H1 (cell line): ENCODE measurements around the gene LITAF. TPM values are rescaled to one million over a fixed set of nuclear protein-coding genes. Genes with fewer than 3 reads are reported as not detected.

ENCODE experiments used
- CTCF ChIA-PET: fragments of 300-600 bp; sonication (Branson Sonifier 250); formaldehyde crosslinking; loops from one replicate; lab custom pipeline; 2021; ENCODE audit not compliant: partially characterized antibody; lab: Charles Lee
- POLR2A ChIA-PET: fragments of 300-600 bp; sonication (Branson Sonifier 250); formaldehyde crosslinking; loops from one replicate; lab custom pipeline; 2021; ENCODE audit warnings: inconsistent platforms; ENCODE audit not compliant: partially characterized antibody; lab: Charles Lee
- DNase-seq, 2 experiments: peaks; one replicate each; pipeline versions ENCODE4 v3.0.0 to v3.0.0-alpha.2; 2010 to 2022; ENCODE audit warnings: low spot score in 2 of 2, low read depth in 1 of 2, mixed read lengths in 1 of 2
- FAIRE-seq: peaks from 2 replicates; lab custom pipeline; 2011; peaks lifted over from hg19 to GRCh38; lab: Jason Lieb, UNC
- H2AFZ ChIP-seq: 2 replicates; pipeline ENCODE4 v1.8.1; 2012; ENCODE audit warnings: low read length, inconsistent platforms
- H2AK5ac ChIP-seq: 2 replicates; pipeline ENCODE4 v1.6.1; 2013; ENCODE audit warnings: low read depth, low read length
- H2BK120ac ChIP-seq: replicated peaks from 2 replicates; pipeline ENCODE3; 2013; ENCODE audit warnings: low read depth, low read length, inconsistent platforms
- H2BK12ac ChIP-seq: 2 replicates; pipeline ENCODE4 v1.6.1; 2013; ENCODE audit warnings: low read depth, low read length
- H2BK15ac ChIP-seq: 2 replicates; pipeline ENCODE4 v1.6.1; 2013; ENCODE audit warnings: low read length
- H2BK20ac ChIP-seq: 2 replicates; pipeline ENCODE4 v1.6.1; 2013; ENCODE audit warnings: low read length
- H2BK5ac ChIP-seq: 2 replicates; pipeline ENCODE4 v1.6.1; 2013; ENCODE audit warnings: low read depth, low read length
- H3K14ac ChIP-seq: 2 replicates; pipeline ENCODE4 v1.6.1; 2013; ENCODE audit warnings: inconsistent platforms; ENCODE audit not compliant: insufficient read length
- H3K18ac ChIP-seq: 2 replicates; pipeline ENCODE4 v1.6.1; 2013; ENCODE audit warnings: low read length; ENCODE audit errors: extremely low read depth
- H3K23ac ChIP-seq: 2 replicates; pipeline ENCODE4 v1.6.1; 2013; ENCODE audit warnings: inconsistent platforms; ENCODE audit not compliant: insufficient read length
- H3K23me2 ChIP-seq: 2 replicates; pipeline ENCODE4 v1.6.1; 2013; ENCODE audit warnings: low read depth, low read length
- H3K27ac ChIP-seq: 2 replicates; pipeline ENCODE4 v1.6.1; 2011; ENCODE audit warnings: low read depth, low read length, inconsistent platforms
- H3K27me3 ChIP-seq, 4 experiments: replicated peaks in 1 of 4; 1 replicate in 1 of 4; 2 replicates in 3 of 4; pipeline versions ENCODE4 v1.6.1 to v1.8.1; 2011 to 2013; ENCODE audit warnings: low read length in 3 of 4, mild to moderate bottlenecking in 3 of 4, inconsistent platforms in 2 of 4, mixed read lengths in 2 of 4, moderate library complexity in 1 of 4; ENCODE audit not compliant: control insufficient read depth in 3 of 4, insufficient read depth in 3 of 4; ENCODE audit errors: extremely low read depth in 1 of 4
- H3K36me3 ChIP-seq, 4 experiments: 2 replicates each; pipeline versions ENCODE4 v1.6.1 to v1.8.1; 2011 to 2013; ENCODE audit warnings: mild to moderate bottlenecking in 4 of 4, low read length in 3 of 4, moderate library complexity in 2 of 4, control low read depth in 1 of 4, inconsistent platforms in 1 of 4; ENCODE audit not compliant: insufficient read depth in 4 of 4, control insufficient read depth in 2 of 4
- H3K4ac ChIP-seq: replicated peaks from 2 replicates; pipeline ENCODE3; 2013; ENCODE audit warnings: low read length, low read depth, mixed read lengths, inconsistent platforms; ENCODE audit not compliant: insufficient read length
- H3K4me1 ChIP-seq, 4 experiments: replicated peaks in 1 of 4; 1 replicate in 1 of 4; 2 replicates in 3 of 4; pipeline versions ENCODE4 v1.6.1 to v1.8.1; 2011 to 2013; ENCODE audit warnings: low read length in 3 of 4, inconsistent platforms in 2 of 4, mixed read lengths in 1 of 4; ENCODE audit not compliant: insufficient read depth in 4 of 4, control insufficient read depth in 3 of 4
- H3K4me2 ChIP-seq, 2 experiments: 2 replicates each; pipeline versions ENCODE4 v1.6.1 to v1.8.1; 2011 to 2013; ENCODE audit warnings: low read depth in 2 of 2, low read length in 2 of 2, control low read depth in 1 of 2, inconsistent platforms in 1 of 2, mild to moderate bottlenecking in 1 of 2; ENCODE audit not compliant: insufficient read depth in 1 of 2
- H3K4me3 ChIP-seq, 4 experiments: fragments of 200-600, 300-600 bp in 1 of 4; sonication (generic), shearing (Covaris generic), sonication (Bioruptor Twin) in 1 of 4; 2 replicates each; pipeline versions ENCODE4 v1.5.1 to v1.8.1; 2011 to 2016; ENCODE audit warnings: low read length in 4 of 4, low read depth in 3 of 4, control low read depth in 2 of 4, inconsistent platforms in 2 of 4, mild to moderate bottlenecking in 2 of 4, mixed read lengths in 1 of 4, moderate library complexity in 1 of 4; ENCODE audit not compliant: insufficient read depth in 2 of 4; ENCODE audit errors: extremely low read depth in 1 of 4
- H3K56ac ChIP-seq: replicated peaks from 2 replicates; pipeline ENCODE3; 2013; ENCODE audit warnings: low read depth, mild to moderate bottlenecking, mixed read lengths, low read length, inconsistent platforms; ENCODE audit not compliant: insufficient read length
- H3K79me1 ChIP-seq: 2 replicates; pipeline ENCODE4 v1.6.1; 2013; ENCODE audit warnings: low read depth, low read length, control low read depth
- H3K79me2 ChIP-seq, 2 experiments: 2 replicates each; pipeline versions ENCODE4 v1.6.1 to v1.8.1; 2012 to 2013; ENCODE audit warnings: low read length in 2 of 2, mild to moderate bottlenecking in 2 of 2, inconsistent platforms in 1 of 2; ENCODE audit not compliant: insufficient read depth in 2 of 2, control insufficient read depth in 1 of 2
- H3K9ac ChIP-seq, 4 experiments: replicated peaks in 1 of 4; 1 replicate in 1 of 4; 2 replicates in 3 of 4; pipeline versions ENCODE4 v1.6.1 to v1.8.1; 2011 to 2013; ENCODE audit warnings: low read depth in 3 of 4, low read length in 3 of 4, control low read depth in 2 of 4, mild to moderate bottlenecking in 2 of 4, moderate library complexity in 2 of 4, inconsistent platforms in 1 of 4; ENCODE audit errors: extremely low read depth in 1 of 4
- H3K9me3 ChIP-seq, 2 experiments: 2 replicates each; pipeline versions ENCODE4 v1.6.1 to v1.8.1; 2012 to 2013; ENCODE audit warnings: mild to moderate bottlenecking in 2 of 2, moderate library complexity in 2 of 2, control low read depth in 1 of 2, inconsistent platforms in 1 of 2, low read depth in 1 of 2, low read length in 1 of 2, mixed read lengths in 1 of 2; ENCODE audit not compliant: insufficient read depth in 2 of 2
- H4K20me1 ChIP-seq, 2 experiments: replicated peaks in 1 of 2; 2 replicates each; pipeline versions ENCODE3 to v1.8.1; 2011 to 2013; ENCODE audit warnings: inconsistent platforms in 2 of 2, low read length in 2 of 2, mild to moderate bottlenecking in 1 of 2; ENCODE audit not compliant: insufficient read depth in 2 of 2, control insufficient read depth in 1 of 2
- H4K5ac ChIP-seq: 2 replicates; pipeline ENCODE4 v1.6.1; 2013; ENCODE audit warnings: low read length, low read depth, mixed read lengths, inconsistent platforms; ENCODE audit not compliant: insufficient read length
- H4K8ac ChIP-seq: 2 replicates; pipeline ENCODE4 v1.8.0; 2013; ENCODE audit warnings: mild to moderate bottlenecking, moderate library complexity, low read length, inconsistent platforms; ENCODE audit not compliant: insufficient read depth; ENCODE audit errors: extremely low read depth
- H4K91ac ChIP-seq: replicated peaks from 2 replicates; pipeline ENCODE3; 2013; ENCODE audit warnings: low read length, mixed read lengths, inconsistent platforms; ENCODE audit not compliant: insufficient read length
- HDAC2 ChIP-seq, 2 experiments: fragments of 300-600 bp in 1 of 2; sonication (generic) in 1 of 2; IDR thresholded peaks; 2 replicates each; pipeline ENCODE4 v1.6.1; 2011 to 2012; ENCODE audit warnings: low read depth in 2 of 2, low read length in 2 of 2, mild to moderate bottlenecking in 2 of 2, moderate library complexity in 2 of 2, borderline replicate concordance in 1 of 2, inconsistent platforms in 1 of 2
- KDM4A ChIP-seq: IDR thresholded peaks from one replicate; pipeline ENCODE4 v1.7.1; 2012; ENCODE audit warnings: low read depth, mild to moderate bottlenecking, moderate library complexity, low read length, inconsistent platforms; ENCODE audit not compliant: severe bottlenecking
- MAFK ChIP-seq: IDR thresholded peaks from 2 replicates; pipeline ENCODE4 v1.6.1; 2012; ENCODE audit warnings: low read depth, mild to moderate bottlenecking, improper control_type of control experiment, low read length
- POU5F1 ChIP-seq: IDR thresholded peaks from 2 replicates; pipeline ENCODE4 v1.6.1; 2011; ENCODE audit warnings: low read depth, mild to moderate bottlenecking, low read length, moderate library complexity
- RFX5 ChIP-seq: IDR thresholded peaks from 2 replicates; pipeline ENCODE4 v1.6.1; 2011; ENCODE audit warnings: low read depth, low read length, improper control_type of control experiment, borderline replicate concordance
- SIRT6 ChIP-seq: IDR thresholded peaks from one replicate; pipeline ENCODE4 v1.7.1; 2012; ENCODE audit warnings: low read length, inconsistent platforms
- SIX5 ChIP-seq: IDR thresholded peaks from 2 replicates; pipeline ENCODE4 v1.6.1; 2011; ENCODE audit warnings: mild to moderate bottlenecking, low read depth, low read length
- WGBS, 2 experiments: shearing (Covaris generic) in 1 of 2; methylation state at CpG; one replicate each; pipeline versions ENCODE4 v1.1.6 to v1.1.7; 2013 to 2015; ENCODE audit warnings: low lambda C conversion rate in 2 of 2, mixed read lengths in 2 of 2, inconsistent platforms in 1 of 2, low coverage in 1 of 2, missing lambda C conversion rate in 1 of 2; ENCODE audit not compliant: insufficient replicate concordance in 2 of 2, insufficient coverage in 1 of 2, insufficient read length in 1 of 2; ENCODE audit errors: extremely low coverage in 1 of 2, missing lambda C conversion rate in 1 of 2; 5-methylcytosine and 5-hydroxymethylcytosine counted together
- polyA plus RNA-seq, 7 experiments: library from polyadenylated mRNA; depleted of rRNA in 3 of 7; stranded (reverse) in 5 of 7; unstranded in 2 of 7; fragments of >200 nt in 5 of 7; fragments of 200-250 nt in 2 of 7; gene quantifications; 1 replicate in 5 of 7; 2 replicates in 1 of 7; 4 replicates in 1 of 7; pipeline versions ENCODE4 v1.2.1 to v1.2.3, GENCODE V29; 2011 to 2013; ENCODE audit warnings: missing spikeins in 2 of 7, mixed read lengths in 2 of 7
- total RNA-seq: library from RNA; stranded (reverse); fragmentation: NEBNext Ultra II Directional; extraction: Animal tissue kit (Norgen Biotek cat#: 25700); gene quantifications from 2 replicates; pipeline ENCODE4 v1.2.1, GENCODE V29; 2021
- TF ChIP-seq, protein P1 (sequence below): IDR thresholded peaks from 2 replicates; pipeline ENCODE4 v1.6.1; 2011; ENCODE audit warnings: low read depth, mild to moderate bottlenecking, low read length; ENCODE audit not compliant: insufficient read depth

LITAF gene
- total and polyA plus RNA-seq, 2 of the 8 experiments (the other 6 are each of a cell fraction or from before 2014, with no cell fraction given): 165 to 205 TPM

DNA sequence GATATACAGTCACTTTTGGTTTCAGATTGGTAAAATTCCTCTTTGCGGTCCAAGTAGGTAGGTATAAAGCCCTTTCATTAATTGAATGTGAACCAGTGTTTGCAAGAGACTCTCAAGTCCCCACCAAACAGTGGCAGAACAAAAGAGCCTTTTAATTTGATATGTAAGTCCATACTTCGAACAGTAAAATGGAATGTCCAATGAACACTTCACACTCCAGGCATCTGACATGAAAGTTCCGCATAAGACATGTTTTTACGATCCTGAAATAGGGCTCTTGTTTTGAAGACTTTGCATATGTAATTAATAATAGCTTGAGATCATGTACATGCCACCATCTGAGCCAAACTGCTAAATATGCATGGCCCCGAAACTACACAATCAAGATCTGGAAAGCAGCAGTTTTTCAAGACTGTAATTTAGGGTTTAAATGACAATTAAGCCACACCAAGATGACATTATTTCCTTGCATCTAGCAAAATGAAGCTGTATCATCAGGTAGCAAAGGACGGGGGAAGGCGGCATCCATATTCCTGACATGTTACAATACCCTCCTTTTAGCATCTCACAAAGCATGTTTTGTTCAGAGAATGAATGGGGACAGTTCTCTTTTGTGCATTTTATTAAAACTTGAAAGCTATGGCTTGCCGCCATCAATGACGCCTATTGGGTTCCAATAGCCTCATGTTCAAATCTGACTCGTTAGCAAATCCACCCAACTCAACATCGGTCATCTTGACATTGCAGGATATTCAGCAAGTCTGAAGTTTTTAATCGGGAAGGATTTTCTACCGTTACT, 39.4 kb downstream of the LITAF start:
- Histone ChIP-seq H3K4me2 (no peak overlapping the region), H3K79me1 (no peaks in the 10 kb centered on the region), H3K14ac (no peak overlapping the region), H2BK15ac (no peak overlapping the region), H4K5ac (no peak overlapping the region), H3K36me3 (peaks cover 3 to 52% (median 20%) of the 10 kb centered on the region in 4 experiments; a peak in 5 of 8 replicates), H3K4me1 (peaks cover 3 to 6% (median 5%) of the 10 kb centered on the region in 4 experiments; a peak in 5 of 7 replicates), H2BK12ac (no peak overlapping the region), H2AK5ac (no peak overlapping the region), H3K27me3 (no peaks in the 10 kb centered on the region), H2AFZ (no peak overlapping the region), H3K9ac (no peak overlapping the region), H3K23me2 (no peaks in the 10 kb centered on the region), H2BK5ac (no peak overlapping the region), H2BK20ac (no peak overlapping the region), H3K4me3 (no peak overlapping the region), H4K91ac (no peak overlapping the region), H4K20me1 (no peaks in the 10 kb centered on the region), H3K23ac (no peak overlapping the region), H3K79me2 (no peaks in the 10 kb centered on the region), H3K56ac (no peak overlapping the region), H3K18ac (no peak overlapping the region), H3K9me3 (no peaks in the 10 kb centered on the region), H3K27ac (no peak overlapping the region), H2BK120ac (no peak overlapping the region), H4K8ac (no peak overlapping the region), H3K4ac (no peak overlapping the region)
- POLR2A ChIA-PET: interaction anchor here (1.9 kb wide), 1 partner anchor 13 kb away, joined by 5 read pairs; no protein-coding TSS in a partner anchor
- no peak for TF ChIP-seq KDM4A
- TF ChIP-seq, protein P1, sequence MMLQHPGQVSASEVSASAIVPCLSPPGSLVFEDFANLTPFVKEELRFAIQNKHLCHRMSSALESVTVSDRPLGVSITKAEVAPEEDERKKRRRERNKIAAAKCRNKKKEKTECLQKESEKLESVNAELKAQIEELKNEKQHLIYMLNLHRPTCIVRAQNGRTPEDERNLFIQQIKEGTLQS: no peak
- TF ChIP-seq SIX5: no peak
- TF ChIP-seq HDAC2 (IDR thresholded peaks at IDR 0.05; ENCODE audit: borderline replicate concordance in 1 of 2, low read depth in 2 of 2, low read length in 2 of 2): no peak
- TF ChIP-seq SIRT6: no peak
- TF ChIP-seq RFX5: no peak
- no peak for TF ChIP-seq POU5F1
- TF ChIP-seq MAFK: no peak
- FAIRE-seq (no peak), DNase-seq (no peak)
- CTCF ChIA-PET: interaction anchor here (1.1 to 1.6 kb wide), 3 partner anchors 8 to 95 kb away, joined by 3 to 7 read pairs (median 5); no protein-coding TSS in a partner anchor
- 94% methylated on average over 13 of the region's 13 CpGs; no CpG with 5 or more reads in 1 of the 2 experiments for WGBS, 2 experiments
